ENCODE data around the gene RNF167. TPM values are rescaled to one million over a fixed set of nuclear protein-coding genes. Genes with fewer than 3 reads are reported as not detected.

The RNF167 gene
- total and polyA plus RNA-seq, 2 of the 13 experiments (the other 11 are each of a cell fraction or from before 2014, with no cell fraction given) = 44.1 to 45.4 TPM

DNA sequence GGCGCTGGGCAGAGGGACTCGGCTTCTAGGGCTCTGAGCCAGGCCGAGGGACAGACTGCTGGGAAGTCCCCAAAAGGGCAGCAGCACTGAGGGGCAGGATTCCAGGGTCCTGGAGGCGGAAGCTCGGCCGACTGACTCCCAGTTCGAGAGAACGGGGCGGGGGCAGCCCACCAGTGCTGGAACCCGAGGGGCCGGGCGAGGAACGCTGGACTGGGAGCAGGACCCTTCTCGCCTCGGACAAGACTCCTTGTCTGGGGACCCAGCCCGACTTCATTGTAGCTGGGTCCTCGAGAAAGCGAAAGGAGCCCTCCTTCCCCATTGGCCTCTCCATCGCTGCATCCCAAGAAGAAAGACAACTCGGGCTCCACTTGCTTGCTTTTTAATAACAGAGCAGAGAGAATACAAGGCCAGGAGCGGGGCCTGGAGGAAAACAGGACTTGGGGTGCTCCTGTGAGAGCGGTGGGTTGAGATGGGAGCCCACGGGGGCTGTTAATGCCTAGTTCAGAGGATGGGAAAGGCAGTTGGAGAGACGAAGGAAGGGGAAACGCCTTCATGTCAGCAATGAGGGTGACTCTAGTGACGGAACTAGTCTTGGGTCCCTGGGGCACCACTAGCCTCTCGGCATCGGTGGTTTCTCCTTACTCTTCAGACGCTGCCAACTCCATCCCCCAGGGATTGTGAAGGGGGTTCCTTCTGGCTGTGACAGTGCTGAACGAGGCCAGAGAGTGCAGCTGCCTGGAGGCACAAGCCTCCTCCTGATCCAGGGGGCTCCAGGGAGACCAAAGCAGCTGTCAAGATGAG is 47.9 kb downstream of the RNF167 start (continued):
- TF ChIP-seq ASH2L (IDR thresholded peaks at IDR 0.05; ENCODE audit: insufficient read length, low read depth, low read length) = peak; percentile 12
- TF ChIP-seq, protein P1, sequence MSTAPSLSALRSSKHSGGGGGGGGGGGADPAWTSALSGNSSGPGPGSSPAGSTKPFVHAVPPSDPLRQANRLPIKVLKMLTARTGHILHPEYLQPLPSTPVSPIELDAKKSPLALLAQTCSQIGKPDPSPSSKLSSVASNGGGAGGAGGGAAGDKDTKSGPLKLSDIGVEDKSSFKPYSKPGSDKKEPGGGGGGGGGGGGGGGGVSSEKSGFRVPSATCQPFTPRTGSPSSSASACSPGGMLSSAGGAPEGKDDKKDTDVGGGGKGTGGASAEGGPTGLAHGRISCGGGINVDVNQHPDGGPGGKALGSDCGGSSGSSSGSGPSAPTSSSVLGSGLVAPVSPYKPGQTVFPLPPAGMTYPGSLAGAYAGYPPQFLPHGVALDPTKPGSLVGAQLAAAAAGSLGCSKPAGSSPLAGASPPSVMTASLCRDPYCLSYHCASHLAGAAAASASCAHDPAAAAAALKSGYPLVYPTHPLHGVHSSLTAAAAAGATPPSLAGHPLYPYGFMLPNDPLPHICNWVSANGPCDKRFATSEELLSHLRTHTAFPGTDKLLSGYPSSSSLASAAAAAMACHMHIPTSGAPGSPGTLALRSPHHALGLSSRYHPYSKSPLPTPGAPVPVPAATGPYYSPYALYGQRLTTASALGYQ (CRISPR knock-in tag; IDR thresholded peaks at IDR 0.05) = no peak
- no peak for TF ChIP-seq HOXA5 (CRISPR knock-in tag; IDR thresholded peaks at IDR 0.05)
- no peak for TF ChIP-seq YEATS2 (CRISPR knock-in tag; IDR thresholded peaks at IDR 0.05; ENCODE audit: borderline replicate concordance)
- TF ChIP-seq, protein P2, sequence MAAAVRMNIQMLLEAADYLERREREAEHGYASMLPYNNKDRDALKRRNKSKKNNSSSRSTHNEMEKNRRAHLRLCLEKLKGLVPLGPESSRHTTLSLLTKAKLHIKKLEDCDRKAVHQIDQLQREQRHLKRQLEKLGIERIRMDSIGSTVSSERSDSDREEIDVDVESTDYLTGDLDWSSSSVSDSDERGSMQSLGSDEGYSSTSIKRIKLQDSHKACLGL (CRISPR knock-in tag; IDR thresholded peaks at IDR 0.05) = 0 out of 2 replicates have a peak, but pooled peaks have one; percentile 28
- no peak for TF ChIP-seq ZNF251 (CRISPR knock-in tag; IDR thresholded peaks at IDR 0.05)
- no peak for TF ChIP-seq ZNF383 (CRISPR knock-in tag; IDR thresholded peaks at IDR 0.05; ENCODE audit: borderline replicate concordance)
- no peak for TF ChIP-seq SYNCRIP (IDR thresholded peaks at IDR 0.05; ENCODE audit: insufficient read depth, low read depth, low read length)
- TF ChIP-seq, protein P3, sequence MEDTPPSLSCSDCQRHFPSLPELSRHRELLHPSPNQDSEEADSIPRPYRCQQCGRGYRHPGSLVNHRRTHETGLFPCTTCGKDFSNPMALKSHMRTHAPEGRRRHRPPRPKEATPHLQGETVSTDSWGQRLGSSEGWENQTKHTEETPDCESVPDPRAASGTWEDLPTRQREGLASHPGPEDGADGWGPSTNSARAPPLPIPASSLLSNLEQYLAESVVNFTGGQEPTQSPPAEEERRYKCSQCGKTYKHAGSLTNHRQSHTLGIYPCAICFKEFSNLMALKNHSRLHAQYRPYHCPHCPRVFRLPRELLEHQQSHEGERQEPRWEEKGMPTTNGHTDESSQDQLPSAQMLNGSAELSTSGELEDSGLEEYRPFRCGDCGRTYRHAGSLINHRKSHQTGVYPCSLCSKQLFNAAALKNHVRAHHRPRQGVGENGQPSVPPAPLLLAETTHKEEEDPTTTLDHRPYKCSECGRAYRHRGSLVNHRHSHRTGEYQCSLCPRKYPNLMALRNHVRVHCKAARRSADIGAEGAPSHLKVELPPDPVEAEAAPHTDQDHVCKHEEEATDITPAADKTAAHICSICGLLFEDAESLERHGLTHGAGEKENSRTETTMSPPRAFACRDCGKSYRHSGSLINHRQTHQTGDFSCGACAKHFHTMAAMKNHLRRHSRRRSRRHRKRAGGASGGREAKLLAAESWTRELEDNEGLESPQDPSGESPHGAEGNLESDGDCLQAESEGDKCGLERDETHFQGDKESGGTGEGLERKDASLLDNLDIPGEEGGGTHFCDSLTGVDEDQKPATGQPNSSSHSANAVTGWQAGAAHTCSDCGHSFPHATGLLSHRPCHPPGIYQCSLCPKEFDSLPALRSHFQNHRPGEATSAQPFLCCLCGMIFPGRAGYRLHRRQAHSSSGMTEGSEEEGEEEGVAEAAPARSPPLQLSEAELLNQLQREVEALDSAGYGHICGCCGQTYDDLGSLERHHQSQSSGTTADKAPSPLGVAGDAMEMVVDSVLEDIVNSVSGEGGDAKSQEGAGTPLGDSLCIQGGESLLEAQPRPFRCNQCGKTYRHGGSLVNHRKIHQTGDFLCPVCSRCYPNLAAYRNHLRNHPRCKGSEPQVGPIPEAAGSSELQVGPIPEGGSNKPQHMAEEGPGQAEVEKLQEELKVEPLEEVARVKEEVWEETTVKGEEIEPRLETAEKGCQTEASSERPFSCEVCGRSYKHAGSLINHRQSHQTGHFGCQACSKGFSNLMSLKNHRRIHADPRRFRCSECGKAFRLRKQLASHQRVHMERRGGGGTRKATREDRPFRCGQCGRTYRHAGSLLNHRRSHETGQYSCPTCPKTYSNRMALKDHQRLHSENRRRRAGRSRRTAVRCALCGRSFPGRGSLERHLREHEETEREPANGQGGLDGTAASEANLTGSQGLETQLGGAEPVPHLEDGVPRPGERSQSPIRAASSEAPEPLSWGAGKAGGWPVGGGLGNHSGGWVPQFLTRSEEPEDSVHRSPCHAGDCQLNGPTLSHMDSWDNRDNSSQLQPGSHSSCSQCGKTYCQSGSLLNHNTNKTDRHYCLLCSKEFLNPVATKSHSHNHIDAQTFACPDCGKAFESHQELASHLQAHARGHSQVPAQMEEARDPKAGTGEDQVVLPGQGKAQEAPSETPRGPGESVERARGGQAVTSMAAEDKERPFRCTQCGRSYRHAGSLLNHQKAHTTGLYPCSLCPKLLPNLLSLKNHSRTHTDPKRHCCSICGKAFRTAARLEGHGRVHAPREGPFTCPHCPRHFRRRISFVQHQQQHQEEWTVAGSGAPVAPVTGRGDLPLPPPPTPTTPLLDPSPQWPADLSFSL (CRISPR knock-in tag; IDR thresholded peaks at IDR 0.05) = no peak
- TF ChIP-seq CBX1 (IDR thresholded peaks at IDR 0.05; ENCODE audit: low read depth) = peak; percentile 5
- TF ChIP-seq, protein P4, sequence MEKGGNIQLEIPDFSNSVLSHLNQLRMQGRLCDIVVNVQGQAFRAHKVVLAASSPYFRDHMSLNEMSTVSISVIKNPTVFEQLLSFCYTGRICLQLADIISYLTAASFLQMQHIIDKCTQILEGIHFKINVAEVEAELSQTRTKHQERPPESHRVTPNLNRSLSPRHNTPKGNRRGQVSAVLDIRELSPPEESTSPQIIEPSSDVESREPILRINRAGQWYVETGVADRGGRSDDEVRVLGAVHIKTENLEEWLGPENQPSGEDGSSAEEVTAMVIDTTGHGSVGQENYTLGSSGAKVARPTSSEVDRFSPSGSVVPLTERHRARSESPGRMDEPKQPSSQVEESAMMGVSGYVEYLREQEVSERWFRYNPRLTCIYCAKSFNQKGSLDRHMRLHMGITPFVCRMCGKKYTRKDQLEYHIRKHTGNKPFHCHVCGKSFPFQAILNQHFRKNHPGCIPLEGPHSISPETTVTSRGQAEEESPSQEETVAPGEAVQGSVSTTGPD (CRISPR knock-in tag; IDR thresholded peaks at IDR 0.05) = no peak
- TF ChIP-seq, protein P5, sequence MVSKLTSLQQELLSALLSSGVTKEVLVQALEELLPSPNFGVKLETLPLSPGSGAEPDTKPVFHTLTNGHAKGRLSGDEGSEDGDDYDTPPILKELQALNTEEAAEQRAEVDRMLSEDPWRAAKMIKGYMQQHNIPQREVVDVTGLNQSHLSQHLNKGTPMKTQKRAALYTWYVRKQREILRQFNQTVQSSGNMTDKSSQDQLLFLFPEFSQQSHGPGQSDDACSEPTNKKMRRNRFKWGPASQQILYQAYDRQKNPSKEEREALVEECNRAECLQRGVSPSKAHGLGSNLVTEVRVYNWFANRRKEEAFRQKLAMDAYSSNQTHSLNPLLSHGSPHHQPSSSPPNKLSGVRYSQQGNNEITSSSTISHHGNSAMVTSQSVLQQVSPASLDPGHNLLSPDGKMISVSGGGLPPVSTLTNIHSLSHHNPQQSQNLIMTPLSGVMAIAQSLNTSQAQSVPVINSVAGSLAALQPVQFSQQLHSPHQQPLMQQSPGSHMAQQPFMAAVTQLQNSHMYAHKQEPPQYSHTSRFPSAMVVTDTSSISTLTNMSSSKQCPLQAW (CRISPR knock-in tag; IDR thresholded peaks at IDR 0.05) = 0 out of 2 replicates have a peak, but pooled peaks have one; percentile 28
- TF ChIP-seq RNF2 (conservative IDR thresholded peaks at IDR 0.05; ENCODE audit: low read depth) = no peak
- TF ChIP-seq ZFP82 (CRISPR knock-in tag; IDR thresholded peaks at IDR 0.05; ENCODE audit: borderline replicate concordance) = no peak
- TF ChIP-seq PITX1 (CRISPR knock-in tag; IDR thresholded peaks at IDR 0.05) = 0 out of 2 replicates have a peak, but pooled peaks have one; percentile 6
- TF ChIP-seq NFKBIZ (CRISPR knock-in tag; IDR thresholded peaks at IDR 0.05) = no peak

Data from HepG2 (cell line).